ENCODE measurements around the gene GLUD2.
"Not testable (repeated sequence)": the region's sequence is repeated elsewhere in the genome, so short reads cannot be mapped to it uniquely, and the experiment has no call there.

GLUD2 gene

DNA sequence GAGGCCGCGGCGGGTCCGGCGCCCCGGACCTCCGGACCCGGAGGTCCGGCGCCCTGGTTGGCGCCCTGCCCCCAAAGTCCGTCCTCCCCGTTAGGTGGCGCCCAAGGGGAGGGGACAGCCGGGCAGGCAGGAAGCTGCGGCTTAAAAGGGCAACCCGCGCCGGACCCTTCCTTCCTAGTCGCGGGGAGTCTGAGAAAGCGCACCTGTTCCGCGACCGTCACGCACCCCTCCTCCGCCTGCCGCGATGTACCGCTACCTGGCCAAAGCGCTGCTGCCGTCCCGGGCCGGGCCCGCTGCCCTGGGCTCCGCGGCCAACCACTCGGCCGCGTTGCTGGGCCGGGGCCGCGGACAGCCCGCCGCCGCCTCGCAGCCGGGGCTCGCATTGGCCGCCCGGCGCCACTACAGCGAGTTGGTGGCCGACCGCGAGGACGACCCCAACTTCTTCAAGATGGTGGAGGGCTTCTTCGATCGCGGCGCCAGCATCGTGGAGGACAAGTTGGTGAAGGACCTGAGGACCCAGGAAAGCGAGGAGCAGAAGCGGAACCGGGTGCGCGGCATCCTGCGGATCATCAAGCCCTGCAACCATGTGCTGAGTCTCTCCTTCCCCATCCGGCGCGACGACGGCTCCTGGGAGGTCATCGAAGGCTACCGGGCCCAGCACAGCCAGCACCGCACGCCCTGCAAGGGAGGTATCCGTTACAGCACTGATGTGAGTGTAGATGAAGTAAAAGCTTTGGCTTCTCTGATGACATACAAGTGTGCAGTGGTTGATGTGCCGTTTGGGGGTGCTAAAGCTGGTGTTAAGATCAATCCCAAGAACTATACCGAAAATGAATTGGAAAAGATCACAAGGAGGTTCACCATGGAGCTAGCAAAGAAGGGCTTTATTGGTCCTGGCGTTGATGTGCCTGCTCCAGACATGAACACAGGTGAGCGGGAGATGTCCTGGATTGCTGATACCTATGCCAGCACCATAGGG lies at the start of gene GLUD2:
Gene GLUD2, plus strand, starts transcription at position 170 of the 979 bp plus-strand sequence. Its CDS starts 75 bp downstream, at position 245.
- DNase-seq, result not testable (repeated sequence)

DNA sequence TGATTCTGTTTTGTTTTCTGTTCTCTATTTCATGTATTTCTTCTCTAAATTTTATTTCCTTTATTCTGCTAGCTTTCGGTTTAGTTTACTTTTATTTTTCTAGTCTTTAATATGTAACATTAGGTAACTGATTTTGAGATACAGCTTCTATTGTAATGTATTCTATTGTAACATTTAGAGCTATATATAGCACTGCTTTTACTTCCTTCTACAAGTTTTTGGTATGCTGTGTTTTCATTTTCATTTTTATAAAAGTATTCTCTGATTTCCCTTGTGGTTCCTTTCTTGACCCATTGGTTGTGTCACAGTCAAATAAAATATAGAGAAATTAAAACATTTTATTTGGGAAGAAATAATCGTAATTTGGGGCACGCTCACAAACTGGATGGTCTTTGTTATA lies 48.0 kb upstream of the GLUD2 start:
- DNase-seq, result no peak

DNA sequence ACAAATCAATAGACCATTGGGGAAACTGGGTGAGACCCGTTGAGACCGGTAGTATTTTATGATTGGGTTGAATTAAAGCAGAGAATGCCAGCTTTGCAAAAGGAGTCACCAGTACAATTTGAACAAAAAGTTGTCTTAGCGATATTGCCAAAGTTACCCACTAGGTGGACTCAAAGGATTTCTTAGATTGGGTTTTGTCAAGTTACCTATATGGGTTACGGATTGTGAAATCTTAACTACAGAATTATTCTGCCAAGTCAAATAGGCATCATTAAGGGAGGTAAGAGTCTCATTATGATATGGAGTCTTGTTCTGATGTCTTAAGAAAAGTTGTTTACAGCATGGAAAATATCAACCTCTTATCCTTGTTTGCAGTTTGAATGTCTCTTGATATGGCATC lies 46.8 kb upstream of the GLUD2 start:
- no peak for DNase-seq

DNA sequence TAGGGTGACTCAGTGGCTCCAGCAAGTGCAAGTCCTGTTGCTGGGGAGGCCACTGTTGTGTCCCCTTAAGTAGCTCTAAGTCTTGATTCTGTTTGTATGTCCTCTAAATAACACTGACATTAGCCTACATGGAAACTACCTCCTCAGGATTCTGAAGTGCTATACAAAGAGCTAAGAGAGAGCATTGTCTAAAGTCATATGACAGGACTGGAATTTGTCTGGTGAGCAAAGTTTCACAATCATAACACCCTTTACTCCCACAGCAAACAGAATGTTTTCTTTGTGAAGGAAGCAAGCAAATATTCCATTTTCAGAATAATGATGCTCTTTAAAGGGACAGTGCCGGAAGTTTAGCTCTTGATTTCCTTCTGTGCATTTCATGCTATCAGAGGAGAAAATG lies 38.5 kb upstream of the GLUD2 start:
- no peak for DNase-seq

DNA sequence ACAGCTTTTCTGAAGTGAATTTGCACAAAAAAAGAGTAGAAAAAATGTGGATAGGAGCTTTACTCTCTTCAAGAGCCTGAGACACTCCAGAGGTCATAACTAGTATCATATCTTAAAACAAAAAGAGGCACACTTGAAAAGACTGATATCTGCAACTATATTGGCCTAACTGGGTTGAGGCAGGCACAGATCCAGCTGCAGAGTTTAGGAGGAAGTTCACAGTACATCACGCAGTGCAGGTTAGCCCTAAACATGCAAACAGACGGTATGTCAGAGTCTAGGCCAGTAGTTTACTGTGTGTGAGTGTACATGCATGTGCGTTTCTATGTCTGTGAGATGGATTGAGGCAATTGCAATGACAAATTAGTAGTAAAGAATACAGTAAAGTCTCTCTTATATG lies 37.6 kb upstream of the GLUD2 start:
- no peak for DNase-seq

DNA sequence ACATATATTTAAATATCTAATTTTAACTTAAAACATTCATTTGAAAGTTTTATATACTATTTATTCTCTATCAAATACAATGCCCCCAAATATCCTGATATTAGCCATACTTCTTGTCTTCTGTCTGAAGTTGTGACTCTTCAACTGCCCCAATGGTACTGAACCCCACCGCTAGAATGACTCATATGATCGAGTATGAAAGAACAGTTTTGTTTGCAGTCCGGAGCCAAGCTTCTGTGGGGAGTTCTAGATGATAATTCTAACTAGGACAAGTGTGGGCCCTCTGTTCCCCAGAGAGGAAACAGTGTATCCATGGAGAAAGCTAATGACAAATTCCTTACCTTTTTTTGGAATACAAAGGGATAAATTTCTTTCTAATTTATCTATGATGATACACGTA lies 37.2 kb upstream of the GLUD2 start:
- DNase-seq, result no peak

DNA sequence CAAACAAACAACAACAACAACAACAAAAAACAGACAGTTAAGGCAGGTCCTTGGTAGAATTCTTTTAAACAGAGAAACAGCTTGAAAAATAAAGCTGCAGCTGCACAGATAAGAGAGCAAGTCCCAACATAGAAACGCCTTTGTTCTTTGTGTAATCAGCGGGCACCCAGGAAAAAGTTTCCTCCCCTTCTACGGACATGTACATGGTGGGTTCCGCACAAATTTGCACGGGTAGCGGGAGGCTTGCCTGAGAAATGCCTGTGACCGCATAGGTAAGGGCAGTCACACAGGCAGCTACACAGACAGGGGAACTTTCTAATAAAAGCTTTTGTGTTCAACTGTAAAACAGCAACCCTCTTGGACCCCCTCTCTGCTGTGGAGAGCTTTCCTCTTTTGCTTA lies 36.2 kb upstream of the GLUD2 start:
- no peak for DNase-seq

DNA sequence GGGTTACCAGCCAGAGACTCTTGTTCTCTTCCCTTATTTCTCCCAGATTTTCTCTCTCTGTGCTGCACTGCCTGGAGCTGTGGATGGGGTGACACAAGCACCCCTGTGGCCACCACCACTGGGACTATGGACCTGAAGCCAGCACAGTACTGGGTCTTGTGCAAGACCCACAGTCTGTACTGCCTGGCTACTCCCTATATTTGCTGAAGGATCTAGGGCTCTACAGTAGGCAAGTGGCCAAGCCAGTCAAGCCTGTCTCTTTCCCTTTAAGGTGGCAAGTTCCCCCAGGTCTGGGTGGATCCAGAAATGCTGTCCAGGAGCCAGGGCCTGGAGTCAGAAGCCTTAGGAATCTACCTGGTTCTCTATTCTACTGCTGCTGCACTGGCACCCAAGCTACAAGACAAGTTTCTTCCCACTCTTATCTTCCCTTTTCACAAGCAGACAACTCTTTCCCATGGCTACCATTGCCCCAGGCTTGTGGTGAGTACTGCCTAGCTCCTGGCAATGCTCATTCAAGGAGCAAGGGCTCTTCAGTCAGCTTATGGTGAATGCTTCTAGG lies 33.4 kb upstream of the GLUD2 start:
- no peak for DNase-seq

DNA sequence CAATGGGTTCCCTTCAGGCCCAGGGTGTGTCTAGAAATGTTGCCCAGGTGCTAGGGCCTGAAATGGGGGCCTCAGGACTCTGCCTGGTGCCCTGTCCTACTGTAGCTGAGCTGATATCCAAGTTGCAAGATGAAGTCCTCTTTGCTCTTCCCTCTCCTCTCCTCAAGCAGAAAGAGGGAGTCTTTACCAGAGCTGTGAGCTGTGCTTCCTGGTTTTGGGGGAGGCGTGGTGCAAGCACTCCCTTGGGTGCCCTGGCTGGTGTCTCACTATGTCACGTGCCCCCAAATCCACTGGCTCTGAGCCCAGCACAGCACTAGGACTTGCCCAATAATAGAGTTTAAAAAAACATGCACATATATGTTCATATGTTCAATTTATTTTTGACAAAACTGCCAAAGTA lies 32.6 kb upstream of the GLUD2 start:
- no peak for DNase-seq

DNA sequence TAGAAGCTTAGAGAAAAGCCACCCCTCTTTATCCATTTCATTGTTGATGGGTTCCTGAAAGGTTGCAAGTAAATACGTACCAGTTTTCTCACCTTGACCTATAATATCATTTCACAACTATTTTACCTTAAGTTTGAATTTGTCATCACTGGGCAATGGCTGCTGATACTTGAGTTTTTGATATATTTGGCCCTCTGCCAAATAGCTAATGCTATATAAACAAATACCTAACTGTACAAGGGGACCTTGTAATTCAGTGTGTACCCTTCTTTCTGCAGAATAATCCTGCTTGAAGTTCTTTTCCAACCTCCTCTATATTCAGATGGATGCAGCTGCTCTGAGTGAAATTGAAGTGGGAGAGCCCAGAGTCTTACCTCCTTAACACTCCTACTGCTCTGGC lies 19.0 kb upstream of the GLUD2 start:
- DNase-seq, result no peak

DNA sequence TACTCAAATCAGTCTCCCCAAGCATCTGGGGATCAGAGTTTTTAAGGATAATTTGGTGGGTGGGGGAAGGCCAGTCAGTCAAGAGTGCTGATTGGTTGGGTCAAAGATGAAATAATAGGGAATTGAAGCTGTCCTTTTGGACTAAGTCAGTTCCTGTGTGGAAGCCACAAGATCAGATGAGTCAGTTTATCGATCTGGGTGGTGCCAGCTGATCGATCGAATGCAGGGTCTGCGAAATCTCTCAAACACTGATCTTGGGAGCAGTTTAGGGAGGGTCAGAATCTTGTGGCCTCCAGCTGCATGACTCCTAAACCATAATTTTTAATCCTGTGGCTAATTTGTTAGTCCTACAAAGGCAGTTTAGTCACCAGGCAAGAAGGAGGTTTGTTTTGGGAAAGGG lies 17.3 kb upstream of the GLUD2 start:
- DNase-seq, result no peak

DNA sequence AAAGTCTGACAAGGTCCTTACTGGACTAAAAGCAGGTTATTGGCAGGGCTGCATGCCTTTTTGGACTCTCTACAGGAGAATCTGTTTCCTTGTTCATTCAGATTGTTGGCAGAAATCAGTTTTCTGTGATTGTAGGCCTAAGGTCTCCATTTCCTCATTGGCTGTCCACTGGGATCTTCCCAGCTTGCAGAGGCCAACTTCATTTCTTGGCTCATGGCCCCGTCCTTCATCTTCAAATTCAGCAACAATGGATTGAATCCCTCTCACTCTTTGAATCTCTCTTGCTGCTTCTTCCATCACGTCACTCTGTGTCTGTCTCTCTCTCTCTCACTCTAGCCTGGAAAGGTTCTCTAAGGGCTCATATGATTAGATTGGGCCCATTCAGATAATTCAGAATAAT lies 14.9 kb upstream of the GLUD2 start:
- DNase-seq, result no peak

DNA sequence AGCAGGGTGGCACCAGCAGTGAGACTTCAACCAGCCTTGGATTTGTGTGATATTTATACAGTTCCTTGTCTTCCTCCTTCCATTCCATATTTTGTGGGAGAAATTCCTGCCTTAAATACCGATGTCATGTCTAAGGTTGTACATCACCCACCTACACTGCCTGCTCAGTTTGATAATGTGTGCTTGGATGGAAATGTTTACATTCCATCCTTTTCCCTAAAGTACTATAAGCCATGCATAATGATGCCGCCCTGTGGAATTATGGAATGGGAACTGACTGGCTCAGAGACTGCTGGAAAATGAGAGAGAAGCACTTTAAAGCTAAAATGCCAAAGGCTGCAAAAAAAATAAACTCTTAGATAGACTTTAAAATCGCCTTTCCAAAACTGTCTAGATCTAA lies 11.3 kb upstream of the GLUD2 start:
- no peak for DNase-seq

DNA sequence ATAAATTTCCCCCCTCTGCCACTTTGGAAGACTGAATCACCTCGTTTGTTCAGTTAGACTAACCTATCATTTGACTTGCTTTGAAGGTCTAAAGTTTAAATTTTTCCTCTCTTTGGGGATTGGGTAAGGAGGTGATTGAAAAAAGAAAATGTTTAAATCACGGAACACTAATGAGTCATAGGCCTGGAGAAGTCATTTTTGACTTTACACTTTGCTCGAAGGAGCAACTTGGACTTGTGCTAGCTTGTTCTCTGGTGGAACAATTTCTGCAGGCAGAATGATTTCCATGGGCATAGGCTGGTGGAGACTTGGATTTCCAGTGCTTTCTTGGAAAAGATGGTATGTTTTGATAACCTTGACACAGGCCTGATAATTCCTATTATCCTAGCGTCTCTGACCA lies 10.5 kb upstream of the GLUD2 start:
- DNase-seq, result no peak

DNA sequence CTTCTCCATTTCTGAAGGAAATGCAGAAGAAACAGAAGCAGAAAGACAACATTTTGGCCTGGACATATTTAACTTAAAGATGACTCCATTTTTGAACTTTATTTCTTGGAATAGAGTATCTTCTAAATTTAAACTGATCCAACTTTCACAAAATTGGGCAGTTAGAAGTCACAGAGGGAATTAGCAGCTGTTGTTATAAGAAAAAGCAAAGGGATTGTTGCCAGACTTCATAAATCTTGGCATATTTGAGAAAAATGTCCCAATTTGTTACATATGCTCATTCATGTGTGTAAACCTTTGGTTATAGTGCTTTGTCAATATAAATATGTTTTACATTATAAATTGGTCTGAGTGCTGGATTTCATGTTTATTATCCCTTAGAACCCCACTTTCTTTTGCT lies 3.4 kb downstream of the GLUD2 start:
- DNase-seq, result no peak

DNA sequence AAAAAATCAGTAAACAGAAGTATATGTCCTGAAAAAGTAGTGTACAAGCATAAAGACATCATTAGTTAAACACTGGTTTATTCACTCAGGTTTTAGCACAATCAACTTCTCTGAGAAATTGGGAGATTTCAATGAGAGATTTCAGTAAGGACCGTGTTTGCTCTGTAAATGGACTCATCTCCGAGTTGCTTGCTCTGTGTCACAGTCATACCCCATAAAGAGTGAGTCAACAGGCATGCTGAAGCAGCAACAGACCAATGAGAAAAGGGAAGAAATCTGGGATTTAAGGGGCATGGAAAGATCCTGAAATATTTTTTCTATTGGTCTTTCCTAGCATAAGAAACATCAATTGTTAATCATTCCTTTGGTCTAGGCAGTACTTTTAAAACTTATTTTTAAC lies 4.7 kb downstream of the GLUD2 start:
- DNase-seq, result no peak

DNA sequence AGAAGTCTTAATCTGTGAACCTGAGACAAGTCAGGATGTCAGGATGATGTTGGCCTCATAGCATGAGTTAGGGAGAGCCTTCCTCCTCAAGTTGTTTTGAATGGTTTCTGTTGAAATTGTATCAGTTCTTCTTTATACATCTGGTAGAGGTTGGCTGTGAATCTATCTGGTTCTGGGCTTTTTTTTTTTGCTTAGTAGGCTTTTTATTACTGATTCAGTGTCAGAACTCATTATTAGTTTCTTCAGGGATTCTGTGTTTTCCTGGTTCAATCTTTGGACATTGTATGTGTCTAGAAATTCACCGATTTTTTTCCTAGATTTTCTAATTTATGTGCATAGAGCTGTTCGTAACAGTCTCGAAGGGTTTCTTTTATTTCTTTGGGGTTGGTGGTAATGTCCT lies 14.9 kb downstream of the GLUD2 start:
- DNase-seq, result no peak

DNA sequence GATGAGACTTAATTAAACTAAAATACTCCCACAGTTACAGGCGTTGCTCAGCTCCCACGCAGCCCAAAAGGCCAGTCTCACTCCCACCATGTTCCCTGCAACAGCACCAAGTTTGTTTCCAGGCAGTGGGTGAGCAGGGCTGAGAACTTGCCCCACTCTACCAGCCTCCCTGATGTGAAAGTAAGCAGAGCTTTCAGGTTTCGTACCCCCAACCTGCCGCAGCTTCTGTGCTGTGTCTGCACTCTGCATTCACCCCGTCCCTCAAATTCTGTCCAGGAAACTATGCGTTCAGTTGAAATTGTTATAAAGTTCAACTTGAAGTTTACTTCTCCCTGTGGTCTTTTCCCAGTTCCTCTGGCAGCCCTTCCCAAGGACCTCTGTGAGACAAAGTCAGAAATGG lies 17.2 kb downstream of the GLUD2 start:
- DNase-seq, result no peak

DNA sequence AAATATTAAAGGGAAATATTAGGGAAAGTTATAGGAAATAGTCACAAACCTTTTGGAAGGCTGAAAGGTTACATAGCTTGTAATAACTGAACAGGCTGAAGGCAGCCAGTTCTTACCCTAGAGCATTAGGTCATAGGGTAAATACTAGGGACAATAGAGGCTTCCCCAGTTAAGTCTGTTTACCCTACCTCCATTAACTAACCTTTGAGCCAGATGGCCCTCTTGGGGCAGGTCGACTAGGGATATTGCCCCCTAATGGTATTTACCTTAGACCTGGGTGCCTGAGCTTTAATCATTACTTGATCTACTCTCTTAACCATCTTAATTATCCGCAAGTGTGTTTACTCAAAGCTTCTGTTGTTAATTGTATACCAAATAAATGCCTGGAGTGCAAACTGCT lies 36.8 kb downstream of the GLUD2 start:
- DNase-seq, result not testable (repeated sequence)

DNA sequence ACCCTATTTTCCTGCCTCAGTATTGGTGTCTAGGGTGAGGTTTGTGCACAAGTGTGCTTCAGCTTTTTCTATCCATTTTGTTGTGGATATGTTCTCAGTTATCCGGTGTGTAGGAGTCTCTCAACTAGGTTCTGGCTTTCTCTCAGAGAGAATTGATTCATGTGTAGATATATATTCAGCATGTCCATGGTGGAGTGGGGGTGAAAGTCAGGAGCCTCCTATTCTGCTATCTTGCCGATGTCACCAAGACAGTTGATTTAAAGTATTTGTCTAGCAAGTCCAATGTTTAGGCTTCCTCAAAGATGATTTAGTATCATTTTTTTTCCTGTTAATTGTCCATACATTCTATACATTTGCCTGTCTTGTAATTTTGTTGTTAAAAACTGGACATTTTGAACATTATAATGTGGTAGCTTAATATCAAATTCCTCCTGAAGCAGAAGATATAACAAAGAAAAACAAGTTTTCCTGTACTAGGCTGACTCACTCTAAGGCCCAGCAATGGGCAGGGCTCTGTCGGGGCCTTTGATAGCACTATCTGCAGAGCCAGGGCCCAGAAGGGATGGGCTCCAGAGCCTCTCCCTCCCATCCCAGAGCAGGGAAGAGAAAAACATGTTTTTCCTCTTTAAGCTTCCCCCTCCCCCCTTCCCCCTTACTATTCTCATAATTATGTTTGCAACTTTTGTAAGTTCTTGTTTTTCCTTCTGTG lies 37.6 kb downstream of the GLUD2 start:
- no peak for DNase-seq

DNA sequence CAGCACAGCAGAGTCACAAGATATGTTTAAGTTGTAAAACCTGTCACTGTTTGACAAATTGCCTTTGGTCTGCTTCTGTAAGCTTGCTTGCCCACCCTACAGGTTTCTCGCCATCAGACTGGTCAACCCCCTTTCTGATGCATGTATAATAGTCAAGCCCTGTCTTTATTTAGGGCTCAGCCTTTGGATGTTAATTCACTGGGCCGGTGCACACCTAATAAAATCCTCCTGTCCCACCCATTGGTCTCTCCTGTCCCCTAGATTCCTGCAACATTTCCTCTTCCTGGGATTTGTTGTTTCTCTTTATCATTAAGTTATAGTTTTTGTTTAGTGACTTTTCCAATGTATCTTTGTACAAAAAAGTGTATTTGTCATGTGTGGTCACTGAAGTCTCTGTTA lies 38.2 kb downstream of the GLUD2 start:
- no peak for DNase-seq

DNA sequence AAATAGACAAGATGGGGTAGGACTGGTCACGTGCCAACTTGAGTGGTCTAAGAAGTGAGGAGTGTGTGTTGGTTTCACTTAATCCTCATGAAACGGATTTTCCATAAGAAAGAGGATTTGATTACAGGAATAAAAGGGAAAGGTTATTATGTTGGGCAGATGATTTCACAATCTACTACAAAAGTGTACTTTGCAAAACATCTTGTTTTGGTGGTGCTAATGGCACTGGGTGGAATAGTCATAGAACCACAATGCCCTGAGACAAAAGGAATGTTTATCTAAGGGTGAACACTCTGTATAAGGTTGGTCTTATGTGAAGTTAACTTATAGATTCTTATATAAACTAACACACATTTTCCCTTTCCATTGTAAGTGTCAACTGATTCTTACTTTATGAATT lies 45.6 kb downstream of the GLUD2 start:
- no peak for DNase-seq
